SK-N-SH (cell line): ENCODE results near the gene PRPS1. TPM values are rescaled to one million over a fixed set of nuclear protein-coding genes. Genes with fewer than 3 reads are reported as not detected.

Source experiments
- CTCF ChIA-PET: fragments of 300-600, 350-600 bp; formaldehyde crosslinking; extraction: SDS; loops from one replicate; lab custom pipeline; 2021; lab: Yijun Ruan, JAX
- POLR2A ChIA-PET: fragments of 350-600 bp; sonication (Branson Sonifier 250); formaldehyde crosslinking; extraction: SDS; loops from one replicate; lab custom pipeline; 2020; ENCODE audit warnings: antibody characterized with exemption, inconsistent platforms; lab: Yijun Ruan, JAX
- DNase-seq: peaks from one replicate; pipeline ENCODE4 v3.0.0; 2012
- H2AFZ ChIP-seq: fragments of 200-600 bp; sonication (generic); 2 replicates; pipeline ENCODE4 v1.8.1; 2016; ENCODE audit warnings: antibody characterized with exemption, mild to moderate bottlenecking, low read depth
- H3F3A ChIP-seq: fragments of 200-600 bp; sonication (generic); replicated peaks from 2 replicates; pipeline ENCODE3; 2016; ENCODE audit warnings: antibody characterized with exemption, mild to moderate bottlenecking; ENCODE audit not compliant: insufficient read depth
- H3K27ac ChIP-seq, 2 experiments: fragments of 200-500 bp in 1 of 2; fragments of 200-600 bp in 1 of 2; sonication (Bioruptor generic) in 1 of 2; sonication (generic), shearing (Covaris generic) in 1 of 2; 2 replicates each; pipeline versions ENCODE4 v1.5.1 to v1.6.1; 2014 to 2016; ENCODE audit warnings: low read depth in 2 of 2, inconsistent platforms in 1 of 2, low read length in 1 of 2, mild to moderate bottlenecking in 1 of 2, mixed read lengths in 1 of 2
- H3K27me3 ChIP-seq: fragments of 200-600 bp; sonication (generic), shearing (Covaris generic); 2 replicates; pipeline ENCODE4 v1.6.1; 2016; ENCODE audit warnings: mixed run types; ENCODE audit not compliant: insufficient read depth
- H3K36me3 ChIP-seq, 2 experiments: fragments of 200-500 bp in 1 of 2; fragments of 200-600 bp in 1 of 2; sonication (Bioruptor generic) in 1 of 2; sonication (generic) in 1 of 2; replicated peaks in 1 of 2; 2 replicates each; pipeline versions ENCODE3 to v1.5.1; 2014 to 2016; ENCODE audit warnings: low read length in 1 of 2, mild to moderate bottlenecking in 1 of 2; ENCODE audit not compliant: insufficient read depth in 2 of 2, control insufficient read depth in 1 of 2
- H3K4me1 ChIP-seq, 2 experiments: fragments of 200-500 bp in 1 of 2; fragments of 200-600 bp in 1 of 2; sonication (Bioruptor generic) in 1 of 2; sonication (generic), shearing (Covaris generic) in 1 of 2; 2 replicates each; pipeline versions ENCODE4 v1.5.1 to v1.6.1; 2014 to 2016; ENCODE audit warnings: low read depth in 1 of 2, low read length in 1 of 2, mixed run types in 1 of 2; ENCODE audit not compliant: insufficient read depth in 2 of 2, control insufficient read depth in 1 of 2
- H3K4me2 ChIP-seq: fragments of 200-600 bp; sonication (generic), shearing (Covaris generic); 2 replicates; pipeline ENCODE4 v1.6.1; 2017; ENCODE audit warnings: mixed run types
- H3K4me3 ChIP-seq, 2 experiments: fragments of 200-500 bp in 1 of 2; fragments of 200-600 bp in 1 of 2; sonication (Bioruptor generic) in 1 of 2; sonication (generic), shearing (Covaris generic) in 1 of 2; 2 replicates each; pipeline versions ENCODE4 v1.5.1 to v1.8.1; 2014 to 2016; ENCODE audit warnings: low read depth in 2 of 2, inconsistent platforms in 1 of 2, low read length in 1 of 2, mild to moderate bottlenecking in 1 of 2, mixed read lengths in 1 of 2, moderate library complexity in 1 of 2
- H3K79me2 ChIP-seq: fragments of 200-600 bp; sonication (generic); 2 replicates; pipeline ENCODE4 v1.8.1; 2017; ENCODE audit warnings: mild to moderate bottlenecking; ENCODE audit not compliant: insufficient read depth
- H3K9ac ChIP-seq: fragments of 200-600 bp; sonication (generic); 2 replicates; pipeline ENCODE4 v1.6.1; 2017; ENCODE audit warnings: mixed run types
- H3K9me2 ChIP-seq: fragments of 200-600 bp; sonication (generic); 2 replicates; pipeline ENCODE4 v1.6.1; 2017; ENCODE audit warnings: mixed run types
- H3K9me3 ChIP-seq: fragments of 200-600 bp; sonication (generic); 2 replicates; pipeline ENCODE4 v1.6.1; 2017; ENCODE audit warnings: mixed run types, mild to moderate bottlenecking, moderate library complexity
- H4K20me1 ChIP-seq: fragments of 200-600 bp; sonication (generic); 2 replicates; pipeline ENCODE4 v1.6.1; 2017; ENCODE audit warnings: mild to moderate bottlenecking, mixed run types; ENCODE audit not compliant: insufficient read depth
- CTCF ChIP-seq: fragments of 200-600 bp; sonication (generic); IDR thresholded peaks from 2 replicates; pipeline ENCODE4 v1.6.1; 2017; ENCODE audit warnings: antibody characterized with exemption, mild to moderate bottlenecking, moderate library complexity
- ELF1 ChIP-seq: IDR thresholded peaks from 2 replicates; pipeline ENCODE4 v1.4.0; 2012
- EP300 ChIP-seq, 2 experiments: IDR thresholded peaks; 2 replicates each; pipeline versions ENCODE4 v1.4.0 to v1.6.1; 2012; ENCODE audit warnings: borderline replicate concordance in 1 of 2, low read depth in 1 of 2, low read length in 1 of 2
- FOSL2 ChIP-seq: IDR thresholded peaks from 2 replicates; pipeline ENCODE4 v1.4.0; 2012; ENCODE audit warnings: low read depth, mild to moderate bottlenecking, moderate library complexity, borderline replicate concordance
- FOXJ3 ChIP-seq: sonication (generic); formaldehyde crosslinking; IDR thresholded peaks from 2 replicates; pipeline ENCODE4 v1.5.1; 2020; ENCODE audit warnings: mild to moderate bottlenecking, missing genetic modification reagents
- NRF1 ChIP-seq: IDR thresholded peaks from 2 replicates; pipeline ENCODE4 v1.6.1; 2012; ENCODE audit warnings: low read depth, mild to moderate bottlenecking, low read length
- REST ChIP-seq: IDR thresholded peaks from 2 replicates; pipeline ENCODE4 v1.6.1; 2012; ENCODE audit warnings: mild to moderate bottlenecking, low read depth, low read length, moderate library complexity
- RFX5 ChIP-seq: IDR thresholded peaks from 2 replicates; pipeline ENCODE4 v1.6.1; 2012; ENCODE audit warnings: mild to moderate bottlenecking, improper control_type of control experiment, low read length
- TEAD4 ChIP-seq: IDR thresholded peaks from 2 replicates; pipeline ENCODE4 v1.4.0; 2012; ENCODE audit warnings: mild to moderate bottlenecking, borderline replicate concordance; ENCODE audit not compliant: insufficient read depth
- WGBS: methylation state at CpG from one replicate; pipeline ENCODE4 v1.1.6; 2017; ENCODE audit warnings: low lambda C conversion rate; 5-methylcytosine and 5-hydroxymethylcytosine counted together
- polyA plus RNA-seq, 3 experiments: library from polyadenylated mRNA; depleted of rRNA; stranded (reverse); fragments of >200 nt; gene quantifications; 2 replicates each; pipeline ENCODE4 v1.2.3, GENCODE V29; 2012

PRPS1 gene
- polyA plus RNA-seq, 1 of the 3 experiments (the other 2 are of a cell fraction): 42.3 TPM

GRCh38 chrX:107662145-107662544, 33.8 kb downstream of the PRPS1 start:
- TF ChIP-seq NRF1 (no peak), FOXJ3 (CRISPR knock-in tag) (no peak), TEAD4 (no peak)
- TF ChIP-seq, all 33 proteins: peak for 0
- H3K4me3 ChIP-seq: no peak overlapping the region
- no peak overlapping the region for H3K9ac ChIP-seq
- no peaks in the 10 kb centered on the region for H3F3A ChIP-seq
- CTCF ChIA-PET: interaction anchor here (1.6 to 5.9 kb wide), 2 partner anchors 10 to 114 kb away, joined by 3 to 63 read pairs; partner anchors contain the start of genes NCBP2L and TSC22D3
- no peak overlapping the region for H3K4me2 ChIP-seq
- H2AFZ ChIP-seq: no peak overlapping the region
- H3K27ac ChIP-seq: no peak overlapping the region
- H3K9me3 ChIP-seq: no peaks in the 10 kb centered on the region
- H3K4me1 ChIP-seq: no peaks in the 10 kb centered on the region
- no peaks in the 10 kb centered on the region for H3K36me3 ChIP-seq
- no peaks in the 10 kb centered on the region for H3K79me2 ChIP-seq
- H4K20me1 ChIP-seq: no peaks in the 10 kb centered on the region
- POLR2A ChIA-PET: no interaction called here
- H3K27me3 ChIP-seq: no peaks in the 10 kb centered on the region; the same call in 1 of the 2 replicates
- WGBS: 20% methylated on average over 3 of the region's 3 CpGs
- H3K9me2 ChIP-seq: no peaks in the 10 kb centered on the region
- DNase-seq: no peak

GRCh38 chrX:107662824-107663223, 34.5 kb downstream of the PRPS1 start:
- no peaks in the 10 kb centered on the region for H4K20me1 ChIP-seq
- H3K27me3 ChIP-seq: no peaks in the 10 kb centered on the region; the same call in 1 of the 2 replicates
- ChIA-PET CTCF (interaction anchor here (1.6 to 5.9 kb wide), 2 partner anchors 10 to 113 kb away, joined by 3 to 63 read pairs; partner anchors contain the start of genes NCBP2L and TSC22D3), POLR2A (no interaction called here)
- no peak overlapping the region for H3K9ac ChIP-seq
- no peaks in the 10 kb centered on the region for H3K9me2 ChIP-seq
- no peak overlapping the region for H3K4me2 ChIP-seq
- no peak overlapping the region for H2AFZ ChIP-seq
- no peaks in the 10 kb centered on the region for H3K79me2 ChIP-seq
- no peaks in the 10 kb centered on the region for H3K36me3 ChIP-seq
- TF ChIP-seq FOSL2 (no peak), ELF1 (no peak), REST (no peak), RFX5 (no peak), EP300 (IDR thresholded peaks at IDR 0.05; ENCODE audit: borderline replicate concordance in 1 of 2, low read depth in 1 of 2, low read length in 1 of 2) (no peak), CTCF (no peak), NRF1 (no peak), TEAD4 (no peak)
- TF ChIP-seq, all 33 proteins: peak for 0
- no peaks in the 10 kb centered on the region for H3K4me1 ChIP-seq
- H3F3A ChIP-seq: no peaks in the 10 kb centered on the region
- no peak overlapping the region for H3K27ac ChIP-seq
- H3K9me3 ChIP-seq: no peaks in the 10 kb centered on the region
- WGBS: 51% methylated on average over 5 of the region's 5 CpGs
- no peak overlapping the region for H3K4me3 ChIP-seq
- no peak for DNase-seq
